DMS153 (cell line): Measurements from ENCODE around the gene PRKCZ.

ENCODE experiments used
- DNase-seq: peaks from one replicate; lab custom pipeline; 2025; lab: John Stamatoyannopoulos, UW

Gene PRKCZ

GRCh38 chr1:2046174-2046917 is 3.9 kb upstream of the PRKCZ start:
- peak; percentile 83 for DNase-seq

GRCh38 chr1:2046953-2047748 is 3.1 kb upstream of the PRKCZ start:
- no peak for DNase-seq

- DNase-seq: no peak
Measured at GRCh38 chr1:2047749-2048729, 2.2 kb upstream of the PRKCZ start.

GRCh38 chr1:2049225-2049717 is 940 bp upstream of the PRKCZ start:
- peak; percentile 79 for DNase-seq

- DNase-seq: no peak
Measured at GRCh38 chr1:2050461-2050792, 216 bp downstream of the PRKCZ start.

DNA sequence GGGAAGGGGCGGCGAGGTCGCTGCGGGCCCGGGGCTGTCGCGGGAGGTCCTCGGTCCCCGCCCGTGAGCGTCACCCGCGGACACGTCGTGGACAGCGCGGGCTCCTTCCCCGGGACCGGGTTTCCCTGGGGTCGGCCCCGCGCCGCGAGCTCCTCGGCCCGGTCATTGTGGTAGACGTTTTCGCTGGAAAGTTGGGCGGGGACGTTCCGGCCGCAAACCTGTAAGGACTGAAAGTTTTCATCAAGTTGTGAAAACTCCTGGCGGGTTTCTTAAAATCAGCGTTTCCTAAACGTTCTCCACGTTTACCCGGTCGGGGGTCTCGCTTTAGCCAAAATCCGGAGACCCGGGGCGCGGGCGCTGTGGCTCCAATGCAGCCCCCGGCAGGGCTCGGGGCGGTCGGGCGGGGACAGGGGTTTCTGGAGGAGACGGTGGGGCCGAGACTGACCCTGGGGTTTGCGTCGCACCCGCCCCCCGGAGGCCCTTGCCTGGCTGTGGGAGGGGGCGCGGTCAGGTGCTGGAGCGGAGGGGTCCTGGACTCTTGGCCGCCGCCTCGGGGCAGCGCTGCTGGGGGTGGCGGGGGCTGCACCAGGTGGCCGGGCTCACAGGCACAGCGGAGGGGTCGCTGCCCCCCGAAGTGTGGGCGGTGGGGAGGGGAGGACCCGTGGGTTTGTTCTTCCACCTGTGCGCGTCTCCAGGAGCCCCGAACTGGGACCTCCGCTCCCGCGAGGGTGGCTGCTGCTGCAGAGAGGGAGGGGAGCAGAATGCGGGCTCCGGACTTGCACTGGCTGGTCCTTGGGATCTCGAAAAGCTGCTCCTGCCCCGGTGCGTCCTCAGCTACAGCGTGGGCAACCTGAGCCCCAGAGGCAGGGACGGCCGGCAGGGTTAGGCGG is 827 bp downstream of the PRKCZ start:
- DNase-seq: no peak

DNA sequence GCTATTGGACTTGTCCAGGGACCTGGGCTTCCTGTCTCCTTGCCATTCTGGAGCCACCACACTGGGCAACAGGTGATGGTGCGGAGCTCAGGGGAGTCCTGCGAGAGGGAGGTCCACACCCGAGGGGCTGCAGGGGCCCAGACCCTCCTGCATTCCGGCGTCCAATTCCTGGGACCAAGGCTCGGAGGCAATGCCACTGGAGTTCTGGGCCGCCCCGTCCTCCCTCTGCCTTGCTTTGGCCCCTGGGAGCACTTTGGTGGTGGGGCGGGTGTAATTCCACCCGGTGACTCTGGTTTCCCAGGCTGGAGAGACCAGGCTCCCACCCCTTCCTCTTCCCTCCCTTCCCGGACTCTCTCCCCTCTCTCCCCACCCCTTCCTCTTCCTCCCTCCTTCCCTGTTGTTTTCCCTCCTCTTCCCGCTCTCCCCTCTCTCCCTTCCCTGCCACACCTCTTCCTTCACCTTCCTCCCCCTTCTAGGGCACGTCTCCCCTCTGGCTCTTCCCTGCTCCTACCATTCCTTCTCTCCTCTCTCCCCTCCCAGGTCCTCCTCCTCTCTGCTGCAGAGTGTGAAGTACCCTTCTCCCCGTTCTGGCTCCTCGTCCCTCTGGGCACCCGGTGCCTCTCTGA is 2.0 kb downstream of the PRKCZ start:
- DNase-seq: no peak

- DNase-seq: no peak
Measured at GRCh38 chr1:2052756-2053155, 2.5 kb downstream of the PRKCZ start.

DNA sequence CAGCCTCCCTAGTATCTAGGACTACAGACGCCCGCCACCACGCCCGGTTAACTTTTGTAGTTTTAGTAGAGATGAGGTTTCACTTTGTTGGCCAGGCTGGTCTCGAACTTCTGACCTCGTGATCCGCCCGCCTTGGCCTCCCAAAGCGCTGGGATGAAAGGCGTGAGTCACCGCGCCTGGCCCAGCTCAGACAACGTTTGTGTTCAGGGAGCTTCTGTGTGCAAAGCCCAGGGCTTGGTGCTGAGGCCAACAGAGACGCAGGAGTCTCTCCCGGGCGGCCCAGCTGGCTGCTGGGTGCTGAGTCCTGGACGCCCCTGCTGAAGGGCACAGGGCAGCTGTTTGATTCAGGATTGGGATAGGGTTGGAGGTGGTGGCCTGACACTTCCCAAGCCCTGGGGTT is 3.0 kb downstream of the PRKCZ start:
- DNase-seq: no peak

DNA sequence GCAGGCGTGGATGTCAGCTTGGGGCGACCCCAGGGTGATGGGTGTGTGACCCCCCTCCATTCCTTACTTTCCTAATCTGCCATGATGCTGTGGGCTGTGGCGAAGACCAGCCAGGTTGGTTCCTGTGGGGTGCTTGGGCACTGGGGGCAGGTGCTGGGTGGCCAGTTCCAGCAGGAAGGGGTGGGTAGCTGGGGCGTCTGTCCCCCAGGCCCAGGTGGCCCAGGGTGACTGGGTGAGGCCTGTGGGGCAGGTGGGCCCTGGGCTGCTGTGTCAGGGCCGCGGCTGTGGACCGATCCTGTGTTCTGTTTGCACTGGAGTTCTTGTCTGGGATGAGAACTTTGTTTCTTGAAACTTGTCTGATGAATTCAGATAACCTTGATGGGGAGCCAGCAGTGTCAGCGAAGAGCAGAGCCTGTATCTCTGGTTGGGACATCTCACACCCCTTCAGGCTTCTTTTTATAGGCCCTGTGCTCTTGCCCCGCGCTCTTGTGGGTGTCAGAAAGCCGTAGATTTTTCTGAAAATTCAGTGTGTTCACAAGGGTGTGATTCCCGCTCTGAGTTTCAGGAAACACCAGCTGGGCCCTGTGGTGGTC is 3.7 kb downstream of the PRKCZ start:
- DNase-seq: no peak

GRCh38 chr1:2054560-2054959 is 4.3 kb downstream of the PRKCZ start:
- DNase-seq: no peak

GRCh38 chr1:2055911-2056575 is 5.8 kb downstream of the PRKCZ start:
- no peak for DNase-seq

DNA sequence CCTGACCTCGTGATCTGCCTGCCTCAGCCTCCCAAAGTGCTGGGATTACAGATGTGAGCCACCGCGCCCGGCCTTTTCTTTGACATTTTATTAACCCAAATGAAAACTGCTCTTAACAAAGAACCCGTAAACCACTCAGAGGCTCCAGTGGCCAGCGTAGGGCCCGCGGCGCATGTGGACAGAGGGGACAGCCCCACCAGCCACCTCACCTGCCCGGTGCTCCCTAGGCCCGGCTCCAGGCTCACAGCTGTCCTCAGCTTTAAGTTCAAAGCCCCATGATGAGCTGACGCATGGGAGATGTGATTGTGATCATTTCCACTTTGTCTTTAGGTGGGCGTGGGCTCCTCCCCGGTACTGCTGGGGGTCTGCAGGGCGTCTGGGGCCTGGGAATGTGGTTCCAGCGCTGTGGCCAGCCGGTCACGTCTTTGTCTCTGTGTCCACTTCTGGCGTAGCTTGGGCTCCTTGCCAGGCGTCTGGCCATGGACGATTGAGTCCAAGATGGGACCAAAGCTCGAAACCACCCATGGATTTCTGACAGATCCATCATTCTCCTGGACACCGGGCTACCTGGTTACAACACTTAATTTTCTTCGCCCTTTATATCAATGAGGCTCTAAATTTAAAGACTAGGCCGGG is 6.9 kb downstream of the PRKCZ start:
- DNase-seq: no peak

GRCh38 chr1:2059290-2059953 is 9.2 kb downstream of the PRKCZ start:
- no peak for DNase-seq

GRCh38 chr1:2060072-2060471 is 9.9 kb downstream of the PRKCZ start:
- no peak for DNase-seq

GRCh38 chr1:2060535-2060934 is 10.3 kb downstream of the PRKCZ start:
- no peak for DNase-seq

DNA sequence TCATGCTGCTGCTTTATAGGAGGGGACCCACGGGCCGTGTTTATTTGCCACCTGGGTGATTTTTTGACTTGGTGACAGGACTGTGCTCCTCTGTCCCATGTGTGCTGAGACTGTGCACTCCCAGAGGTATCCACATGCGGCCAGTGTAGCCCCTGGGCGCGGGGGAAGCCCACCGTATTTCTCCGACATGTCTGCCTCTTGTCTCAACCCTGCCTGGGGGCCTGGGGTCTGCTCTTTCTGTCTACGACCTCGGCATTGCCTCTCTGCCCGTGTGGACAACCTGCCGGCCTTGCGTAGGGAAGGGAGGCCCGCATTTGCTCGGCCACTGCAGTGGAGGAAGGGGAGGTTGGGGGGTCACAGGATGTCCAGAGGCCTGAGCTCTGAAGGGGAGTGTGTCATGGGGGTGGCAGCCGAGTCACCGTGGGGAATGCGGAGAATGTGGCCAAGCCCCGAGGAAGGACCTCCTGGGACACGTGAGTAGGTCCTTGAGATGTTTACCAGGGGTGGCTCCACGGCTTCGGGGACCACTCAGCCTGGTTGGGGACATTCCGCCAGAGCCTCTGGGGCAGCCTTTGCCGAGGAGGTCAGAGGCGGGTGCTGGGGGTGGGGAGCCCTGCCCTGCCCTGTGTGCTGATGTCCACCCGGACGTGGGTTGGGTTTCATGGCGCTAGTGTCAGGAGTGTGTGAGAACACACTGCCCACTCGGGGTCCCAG is 11.0 kb downstream of the PRKCZ start:
- DNase-seq: no peak

DNA sequence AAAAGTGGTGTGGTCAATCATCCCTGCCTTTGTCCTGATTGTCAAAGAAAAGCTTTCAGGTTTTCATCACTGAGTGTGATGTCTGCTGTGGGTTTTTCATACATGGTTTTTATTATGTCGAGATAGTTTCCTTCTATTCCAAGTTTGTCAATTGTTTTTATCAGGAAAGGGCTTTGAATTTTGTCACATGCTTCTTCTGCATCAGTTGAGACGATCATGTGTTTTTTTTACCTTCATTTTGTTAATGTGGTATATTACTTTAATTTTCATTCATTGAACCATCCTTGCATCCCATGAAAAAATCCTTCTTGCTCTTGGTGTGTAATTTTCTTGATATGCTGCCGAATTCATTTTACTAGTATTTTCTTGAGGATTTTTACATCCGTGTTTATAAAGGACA is 15.5 kb downstream of the PRKCZ start:
- DNase-seq: no peak
